HG02981 (cell line): ENCODE data around the gene KRTAP5-10.
"Not testable (repeated sequence)": the region's sequence is repeated elsewhere in the genome, so short reads cannot be mapped to it uniquely, and the experiment has no call there.

ENCODE experiments used
- ATAC-seq: cut with Tn5 transposase; IDR thresholded peaks from one replicate; pipeline ENCODE4 v1.9.1; 2021; ENCODE audit warnings: mild to moderate bottlenecking, moderate library complexity; ENCODE audit not compliant: unreplicated experiment

Gene KRTAP5-10

GRCh38 chr11:71607520-71608216 lies 42.3 kb downstream of the KRTAP5-10 start:
- ATAC-seq = not testable (repeated sequence)

DNA sequence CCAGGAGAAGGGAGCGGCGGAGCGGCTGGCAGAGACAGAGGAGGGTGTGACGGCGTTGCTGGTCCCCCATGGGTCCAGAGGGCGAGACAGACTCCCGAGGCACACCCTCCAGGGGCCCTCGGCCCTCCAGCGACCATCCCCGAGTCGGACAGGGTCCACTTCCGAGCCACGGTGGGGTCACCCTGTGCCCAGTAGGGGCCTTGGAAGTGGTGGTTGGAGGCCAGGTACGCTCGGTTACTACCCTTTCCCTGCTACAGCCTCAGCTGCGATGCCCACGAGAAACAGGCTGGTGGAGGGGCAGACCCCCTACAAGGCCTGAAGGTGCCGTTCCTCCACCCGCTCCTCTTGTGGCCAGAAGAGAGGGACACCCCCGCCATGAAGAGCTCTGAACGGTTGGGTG lies 42.9 kb downstream of the KRTAP5-10 start:
- ATAC-seq = not testable (repeated sequence)

DNA sequence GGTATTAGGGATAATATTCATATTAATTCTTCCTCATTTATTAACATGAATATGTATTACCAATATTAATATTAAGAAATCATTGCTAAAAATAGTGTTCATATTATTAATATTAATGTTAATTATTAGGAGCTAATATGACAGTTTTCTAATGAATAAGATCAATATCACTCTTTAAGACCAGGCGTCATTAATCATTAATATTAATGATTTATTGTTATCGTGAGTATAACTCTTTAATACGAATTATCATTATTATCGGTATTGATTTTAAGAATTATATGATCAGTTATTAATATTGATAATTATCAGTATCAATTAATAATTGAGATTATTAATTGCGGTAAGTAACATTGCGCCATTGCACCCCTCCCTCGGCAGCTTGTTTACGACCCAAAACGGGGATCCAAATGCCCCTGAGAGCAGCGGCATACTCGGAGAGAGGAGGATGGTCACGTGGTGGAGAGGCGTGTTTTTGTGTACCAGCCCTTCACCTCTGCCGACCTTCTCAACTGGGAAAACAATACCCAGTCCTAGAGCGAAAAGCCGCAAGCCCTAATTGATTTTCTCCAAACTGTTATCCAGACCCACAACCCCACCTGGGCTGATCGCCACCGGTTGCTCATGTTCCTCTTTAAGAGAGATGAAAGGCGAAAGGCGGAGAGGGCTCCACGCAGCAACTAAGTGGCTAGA lies 46.0 kb downstream of the KRTAP5-10 start:
- not testable (repeated sequence) for ATAC-seq

GRCh38 chr11:71613931-71614330 lies 48.6 kb downstream of the KRTAP5-10 start:
- ATAC-seq = not testable (repeated sequence)

GRCh38 chr11:71614366-71614917 lies 49.1 kb downstream of the KRTAP5-10 start:
- not testable (repeated sequence) for ATAC-seq

DNA sequence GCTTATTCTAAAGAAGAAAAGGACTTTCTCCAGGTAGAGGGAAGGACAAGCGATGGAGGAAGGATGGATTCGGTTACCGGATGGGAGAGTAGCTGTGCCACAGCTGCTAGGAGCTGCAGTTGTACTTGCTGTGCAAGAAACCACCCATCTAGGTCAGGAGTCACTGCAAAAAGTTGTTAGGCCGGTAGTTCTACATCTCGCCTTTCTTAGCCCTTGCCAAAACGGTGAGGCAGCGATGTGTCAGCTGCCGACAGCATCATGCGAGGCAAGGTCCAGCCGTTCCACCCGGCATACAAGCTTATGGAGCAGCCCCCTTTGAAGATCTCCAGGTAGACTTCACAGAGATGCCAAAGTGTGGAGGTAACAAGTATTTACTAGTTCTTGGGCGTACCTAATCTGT lies 49.6 kb downstream of the KRTAP5-10 start:
- not testable (repeated sequence) for ATAC-seq
